CD14-positive monocyte (primary cell): ENCODE results near the gene TBC1D25. TPM values are rescaled to one million over a fixed set of nuclear protein-coding genes. Genes with fewer than 3 reads are reported as not detected.
A peak's percentile ranks its signal among the peaks of the same experiment; 100 is the strongest.
"Not testable (repeated sequence)": the region's sequence is repeated elsewhere in the genome, so short reads cannot be mapped to it uniquely, and the experiment has no call there.

Experiments
- DNase-seq, 3 donors: peaks; one replicate each; pipeline ENCODE4 v3.0.0-alpha.2; 2011 to 2022
- H2AFZ ChIP-seq: 2 replicates; pipeline ENCODE4 v1.6.0; 2012; ENCODE audit warnings: mild to moderate bottlenecking, low read depth, low read length, inconsistent platforms; ENCODE audit not compliant: insufficient read depth, poor library complexity, severe bottlenecking
- H3K27ac ChIP-seq, 2 donors: 1 replicate in 1 of 2; 2 replicates in 1 of 2; pipeline ENCODE4 v1.5.1; 2012 to 2013; ENCODE audit warnings: low read length in 2 of 2, control low read depth in 1 of 2, inconsistent platforms in 1 of 2, low read depth in 1 of 2, mild to moderate bottlenecking in 1 of 2
- H3K27me3 ChIP-seq, 2 donors: one replicate each; pipeline versions ENCODE4 v1.6.0 to v1.6.1; 2011 to 2013; ENCODE audit warnings: low read length in 2 of 2; ENCODE audit not compliant: control insufficient read depth in 2 of 2, insufficient read depth in 2 of 2
- H3K36me3 ChIP-seq, 2 donors: replicated peaks in 1 of 2; 1 replicate in 1 of 2; 2 replicates in 1 of 2; pipeline versions ENCODE4 v1.5.1 to v1.6.1; 2012 to 2013; ENCODE audit warnings: low read length in 2 of 2, control low read depth in 1 of 2, inconsistent platforms in 1 of 2, mild to moderate bottlenecking in 1 of 2; ENCODE audit not compliant: insufficient read depth in 2 of 2, control insufficient read depth in 1 of 2
- H3K4me1 ChIP-seq, 2 donors: 1 replicate in 1 of 2; 2 replicates in 1 of 2; pipeline versions ENCODE4 v1.5.1 to v1.6.1; 2012 to 2013; ENCODE audit warnings: low read length in 2 of 2, control low read depth in 1 of 2, inconsistent platforms in 1 of 2, mild to moderate bottlenecking in 1 of 2, moderate library complexity in 1 of 2; ENCODE audit not compliant: insufficient read depth in 2 of 2, control insufficient read depth in 1 of 2
- H3K4me2 ChIP-seq: replicated peaks from 2 replicates; pipeline ENCODE3; 2012; ENCODE audit warnings: low read length, moderate library complexity, mild to moderate bottlenecking; ENCODE audit not compliant: poor library complexity, severe bottlenecking; ENCODE audit errors: extremely low read depth
- H3K4me3 ChIP-seq, 3 experiments: fragments of 200-600 bp in 1 of 3; sonication (generic) in 1 of 3; replicated peaks in 1 of 3; 1 replicate in 2 of 3; 2 replicates in 1 of 3; pipeline ENCODE4 v1.5.1; 2011 to 2013; ENCODE audit warnings: low read length in 3 of 3, mild to moderate bottlenecking in 3 of 3, control low read depth in 2 of 3, low read depth in 2 of 3, inconsistent platforms in 1 of 3, moderate library complexity in 1 of 3
- H3K79me2 ChIP-seq: 2 replicates; pipeline ENCODE4 v1.6.0; 2012; ENCODE audit warnings: mild to moderate bottlenecking, control low read depth, inconsistent platforms, low read length, moderate library complexity; ENCODE audit not compliant: insufficient read depth
- H3K9ac ChIP-seq: 2 replicates; pipeline ENCODE4 v1.6.0; 2017; ENCODE audit warnings: low read length, mild to moderate bottlenecking; ENCODE audit not compliant: insufficient read depth, poor library complexity, severe bottlenecking
- H3K9me3 ChIP-seq, 2 donors: replicated peaks in 1 of 2; 1 replicate in 1 of 2; 2 replicates in 1 of 2; pipeline versions ENCODE4 v1.5.1 to v1.6.1; 2012 to 2013; ENCODE audit warnings: low read length in 2 of 2, control low read depth in 1 of 2; ENCODE audit not compliant: control insufficient read depth in 1 of 2, insufficient read depth in 1 of 2
- H4K20me1 ChIP-seq: 2 replicates; pipeline ENCODE4 v1.6.0; 2012; ENCODE audit warnings: mild to moderate bottlenecking, low read length, control low read depth, moderate library complexity; ENCODE audit not compliant: insufficient read depth
- H3K27ac Mint-ChIP-seq, 7 donors: one replicate each; pipeline ENCODE4 v1.8.0; 2020; ENCODE audit warnings: mild to moderate bottlenecking in 7 of 7, mixed read lengths in 7 of 7, moderate library complexity in 6 of 7, inconsistent platforms in 2 of 7
- H3K27me3 Mint-ChIP-seq, 3 donors: one replicate each; pipeline ENCODE4 v1.8.0; 2021 to 2022; ENCODE audit warnings: low read depth in 3 of 3, mild to moderate bottlenecking in 3 of 3, mixed read lengths in 3 of 3, moderate library complexity in 3 of 3, inconsistent platforms in 1 of 3
- H3K36me3 Mint-ChIP-seq, 2 donors: one replicate each; pipeline ENCODE4 v1.8.0; 2020; ENCODE audit warnings: mixed read lengths in 2 of 2, inconsistent platforms in 1 of 2, mild to moderate bottlenecking in 1 of 2
- H3K4me1 Mint-ChIP-seq: one replicate; pipeline ENCODE4 v1.8.0; 2020; ENCODE audit warnings: mild to moderate bottlenecking, mixed read lengths
- H3K4me3 Mint-ChIP-seq, 2 donors: one replicate each; pipeline ENCODE4 v1.8.0; 2020; ENCODE audit warnings: mild to moderate bottlenecking in 2 of 2, mixed read lengths in 2 of 2, moderate library complexity in 1 of 2
- H3K9me3 Mint-ChIP-seq, 7 donors: one replicate each; pipeline ENCODE4 v1.8.0; 2020 to 2022; ENCODE audit warnings: mixed read lengths in 7 of 7, mild to moderate bottlenecking in 6 of 7, moderate library complexity in 6 of 7, inconsistent platforms in 2 of 7
- WGBS: methylation state at CpG from one replicate; pipeline ENCODE4 v1.1.5; 2013; ENCODE audit warnings: missing lambda C conversion rate; ENCODE audit not compliant: insufficient coverage; 5-methylcytosine and 5-hydroxymethylcytosine counted together
- intact Hi-C, 2 donors: fragments of 100-400 bp; cut with micrococcal nuclease; formaldehyde crosslinking; loops; one replicate each; pipeline versions ENCODE4 v1.15.0 to v1.15.1; 2023
- polyA plus RNA-seq, 3 donors: library from polyadenylated mRNA; depleted of rRNA in 1 of 3; unstranded in 2 of 3; stranded (reverse) in 1 of 3; fragments of 300-500 nt in 2 of 3; fragments of >200 nt in 1 of 3; fragmentation: Illumina TruSeq in 2 of 3; gene quantifications; 1 replicate in 2 of 3; 2 replicates in 1 of 3; pipeline ENCODE4 v1.2.3, GENCODE V29; 2012 to 2021
- TF ChIP-seq, protein P1 (sequence below): fragments of 200-600 bp; IDR thresholded peaks from one replicate; pipeline ENCODE4 v1.8.0; 2022; ENCODE audit warnings: antibody characterized with exemption, mild to moderate bottlenecking

Gene TBC1D25
- polyA plus RNA-seq, 3 donors, result 5.7 to 16.9 (median 6.6) TPM

DNA sequence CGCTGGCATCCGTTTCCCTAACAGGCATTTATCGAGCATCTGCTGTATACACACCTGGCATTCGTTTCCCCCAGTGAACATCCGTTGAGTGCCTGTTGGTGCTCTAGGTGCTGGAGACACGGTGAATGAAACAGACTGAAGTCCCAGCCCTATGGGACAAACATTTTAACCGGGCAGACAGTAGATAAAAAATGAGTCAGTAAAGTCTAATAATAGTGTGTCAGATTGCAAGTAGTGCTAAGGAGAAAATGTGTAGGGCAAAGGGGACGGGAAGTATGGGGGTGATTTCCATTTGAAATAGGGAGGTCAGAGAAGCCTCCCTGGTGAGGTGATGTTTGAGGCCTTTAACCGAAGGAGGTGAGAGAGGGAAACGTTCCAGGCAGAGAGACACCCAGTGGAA lies 23.2 kb upstream of the TBC1D25 start:
- no peak overlapping the region for H3K27ac ChIP-seq
- no peak overlapping the region for H3K4me3 ChIP-seq
- no peaks in the 10 kb centered on the region for H3K9me3 ChIP-seq
- DNase-seq, result no peak
- H3K27me3 ChIP-seq, result no peaks in the 10 kb centered on the region
- peaks cover 12 to 22% of the 10 kb centered on the region in 2 donors for H3K36me3 Mint-ChIP-seq
- TF ChIP-seq, protein P1, sequence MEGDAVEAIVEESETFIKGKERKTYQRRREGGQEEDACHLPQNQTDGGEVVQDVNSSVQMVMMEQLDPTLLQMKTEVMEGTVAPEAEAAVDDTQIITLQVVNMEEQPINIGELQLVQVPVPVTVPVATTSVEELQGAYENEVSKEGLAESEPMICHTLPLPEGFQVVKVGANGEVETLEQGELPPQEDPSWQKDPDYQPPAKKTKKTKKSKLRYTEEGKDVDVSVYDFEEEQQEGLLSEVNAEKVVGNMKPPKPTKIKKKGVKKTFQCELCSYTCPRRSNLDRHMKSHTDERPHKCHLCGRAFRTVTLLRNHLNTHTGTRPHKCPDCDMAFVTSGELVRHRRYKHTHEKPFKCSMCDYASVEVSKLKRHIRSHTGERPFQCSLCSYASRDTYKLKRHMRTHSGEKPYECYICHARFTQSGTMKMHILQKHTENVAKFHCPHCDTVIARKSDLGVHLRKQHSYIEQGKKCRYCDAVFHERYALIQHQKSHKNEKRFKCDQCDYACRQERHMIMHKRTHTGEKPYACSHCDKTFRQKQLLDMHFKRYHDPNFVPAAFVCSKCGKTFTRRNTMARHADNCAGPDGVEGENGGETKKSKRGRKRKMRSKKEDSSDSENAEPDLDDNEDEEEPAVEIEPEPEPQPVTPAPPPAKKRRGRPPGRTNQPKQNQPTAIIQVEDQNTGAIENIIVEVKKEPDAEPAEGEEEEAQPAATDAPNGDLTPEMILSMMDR, result no peak
- peaks cover 0 to 3% (median 0%) of the 10 kb centered on the region in 3 donors for H3K27me3 Mint-ChIP-seq
- no peaks in the 10 kb centered on the region for H3K79me2 ChIP-seq
- H3K4me2 ChIP-seq, result no peak overlapping the region
- 95% methylated on average over 6 of the region's 10 CpGs for WGBS
- peaks cover 0 to 6% (median 0%) of the 10 kb centered on the region in 7 donors for H3K9me3 Mint-ChIP-seq
- H3K27ac Mint-ChIP-seq, result no peak overlapping the region
- H3K9ac ChIP-seq, result no peak overlapping the region
- intact Hi-C loops, result no loop called here
- H2AFZ ChIP-seq, result no peak overlapping the region
- H3K4me3 Mint-ChIP-seq, result no peak overlapping the region
- H3K4me1 Mint-ChIP-seq, result peaks cover 8% of the 10 kb centered on the region
- H4K20me1 ChIP-seq, result no peaks in the 10 kb centered on the region
- H3K36me3 ChIP-seq, result no peaks in the 10 kb centered on the region
- peaks cover 2 to 4% of the 10 kb centered on the region in 2 donors for H3K4me1 ChIP-seq

DNA sequence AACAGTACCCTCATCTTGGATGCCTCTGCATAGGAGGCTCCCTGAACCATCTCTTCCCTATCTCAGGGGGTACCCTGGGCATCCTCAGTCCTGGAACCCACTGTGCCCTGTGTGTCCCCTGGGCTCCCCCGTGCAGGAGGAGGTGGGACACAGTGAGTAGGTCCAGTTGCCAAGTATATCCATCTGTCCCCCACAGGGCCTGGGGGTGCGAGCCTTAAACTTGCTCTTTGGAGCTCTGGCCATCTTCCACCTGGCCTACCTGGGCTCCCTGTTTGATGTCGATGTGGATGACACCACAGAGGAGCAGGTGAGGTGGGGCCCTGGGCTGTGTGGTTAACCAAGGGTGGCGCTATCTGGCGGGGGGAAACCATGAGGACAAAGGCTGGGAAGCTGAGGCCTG lies 22.5 kb upstream of the TBC1D25 start:
- H3K9me3 Mint-ChIP-seq, result peaks cover 0 to 9% (median 0%) of the 10 kb centered on the region in 7 donors
- Histone ChIP-seq H3K27me3 (no peaks in the 10 kb centered on the region), H3K4me2 (no peak overlapping the region), H3K4me3 (no peak overlapping the region), H3K27ac (no peak overlapping the region), H3K9me3 (no peaks in the 10 kb centered on the region), H4K20me1 (no peaks in the 10 kb centered on the region), H3K36me3 (no peaks in the 10 kb centered on the region), H2AFZ (no peak overlapping the region), H3K79me2 (peaks cover 2% of the 10 kb centered on the region), H3K4me1 (peaks cover 3 to 6% of the 10 kb centered on the region in 2 donors), H3K9ac (no peak overlapping the region)
- TF ChIP-seq, protein P1, result no peak
- intact Hi-C loops, result no loop called here
- H3K27me3 Mint-ChIP-seq, result peaks cover 0 to 3% (median 0%) of the 10 kb centered on the region in 3 donors
- H3K36me3 Mint-ChIP-seq, result peaks cover 12 to 21% of the 10 kb centered on the region in 2 donors
- no peak overlapping the region for H3K4me3 Mint-ChIP-seq
- H3K27ac Mint-ChIP-seq, result no peak overlapping the region
- DNase-seq, result no peak
- WGBS, result 70% methylated on average over 2 of the region's 5 CpGs
- H3K4me1 Mint-ChIP-seq, result peaks cover 9% of the 10 kb centered on the region

DNA sequence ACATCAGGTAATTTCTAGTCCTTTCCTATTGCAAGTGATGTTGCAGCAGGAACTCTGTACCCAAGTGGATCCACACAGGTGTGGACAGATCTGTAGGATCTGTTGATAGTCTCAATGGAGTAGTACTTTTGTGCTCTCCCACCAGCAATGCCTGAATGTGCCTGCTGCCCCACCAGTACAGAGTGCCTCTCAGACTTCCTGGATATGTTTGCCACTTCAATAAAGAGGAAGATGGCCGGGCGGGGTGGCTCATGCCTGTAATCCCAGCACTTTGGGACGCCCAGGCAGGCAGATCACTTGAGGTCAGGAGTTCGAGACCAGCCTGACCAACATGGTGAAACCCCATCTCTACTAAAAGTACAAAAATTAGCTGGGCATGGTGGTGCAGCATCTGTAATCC lies 20.0 kb upstream of the TBC1D25 start:
- peaks cover 15% of the 10 kb centered on the region for H3K79me2 ChIP-seq
- H2AFZ ChIP-seq, H3K27me3 ChIP-seq, H3K36me3 ChIP-seq, H3K4me3 Mint-ChIP-seq, DNase-seq, H4K20me1 ChIP-seq, intact Hi-C loops, H3K4me2 ChIP-seq, H3K9ac ChIP-seq, H3K9me3 ChIP-seq, H3K27ac ChIP-seq, H3K4me3 ChIP-seq, H3K27me3 Mint-ChIP-seq: not testable (repeated sequence)
- Mint-ChIP-seq H3K4me1 (peaks cover 20% of the 10 kb centered on the region), H3K36me3 (peaks cover 10 to 17% of the 10 kb centered on the region in 2 donors), H3K9me3 (peaks cover 0 to 13% (median 2%) of the 10 kb centered on the region in 7 donors), H3K27ac (peak overlapping the region in 3 of 7 donors; percentile 40 to 65 (median 41))
- WGBS, result no CpG with 5 or more reads among the region's 4 CpGs
- peaks cover 13 to 22% of the 10 kb centered on the region in 2 donors for H3K4me1 ChIP-seq
